OCI-LY3 (cell line): ENCODE measurements around the gene KAT6B.

Experiments used
- EZH2phosphoT487 ChIP-seq: fragments of 200-600 bp; shearing (Covaris generic); IDR thresholded peaks from 2 replicates; pipeline ENCODE4 v1.6.1; 2018; ENCODE audit warnings: antibody characterized with exemption, mixed run types, low read depth
- TF ChIP-seq, protein P1 (sequence below): fragments of 200-600, 300-600 bp; sonication (generic); IDR thresholded peaks from 2 replicates; pipeline ENCODE4 v1.5.1; 2014; ENCODE audit warnings: antibody characterized with exemption, low read length, low read depth

- TF ChIP-seq, protein P1, sequence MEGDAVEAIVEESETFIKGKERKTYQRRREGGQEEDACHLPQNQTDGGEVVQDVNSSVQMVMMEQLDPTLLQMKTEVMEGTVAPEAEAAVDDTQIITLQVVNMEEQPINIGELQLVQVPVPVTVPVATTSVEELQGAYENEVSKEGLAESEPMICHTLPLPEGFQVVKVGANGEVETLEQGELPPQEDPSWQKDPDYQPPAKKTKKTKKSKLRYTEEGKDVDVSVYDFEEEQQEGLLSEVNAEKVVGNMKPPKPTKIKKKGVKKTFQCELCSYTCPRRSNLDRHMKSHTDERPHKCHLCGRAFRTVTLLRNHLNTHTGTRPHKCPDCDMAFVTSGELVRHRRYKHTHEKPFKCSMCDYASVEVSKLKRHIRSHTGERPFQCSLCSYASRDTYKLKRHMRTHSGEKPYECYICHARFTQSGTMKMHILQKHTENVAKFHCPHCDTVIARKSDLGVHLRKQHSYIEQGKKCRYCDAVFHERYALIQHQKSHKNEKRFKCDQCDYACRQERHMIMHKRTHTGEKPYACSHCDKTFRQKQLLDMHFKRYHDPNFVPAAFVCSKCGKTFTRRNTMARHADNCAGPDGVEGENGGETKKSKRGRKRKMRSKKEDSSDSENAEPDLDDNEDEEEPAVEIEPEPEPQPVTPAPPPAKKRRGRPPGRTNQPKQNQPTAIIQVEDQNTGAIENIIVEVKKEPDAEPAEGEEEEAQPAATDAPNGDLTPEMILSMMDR, result no peak
- TF ChIP-seq EZH2phosphoT487, result no peak
These were observed 188.3 kb downstream of the KAT6B start for GRCh38 chr10:75014516-75015230.
